ENCODE measurements around the gene KIFBP.

KIFBP gene

GRCh38 chr10:69056536-69057260 is 68.1 kb downstream of the KIFBP start:
- H3K27ac ChIP-seq: no peak overlapping the region
- CTCF ChIA-PET: interaction anchor here (0.7 to 1.0 kb wide), 2 partner anchors 10 to 11 kb away, joined by 3 to 4 read pairs; no protein-coding TSS in a partner anchor
- POLR2A ChIA-PET (ENCODE audit: low non-redundant PET): no interaction called here
- DNase-seq (ENCODE audit: low spot score): no peak
- TF ChIP-seq CTCF (conservative IDR thresholded peaks at IDR 0.05; ENCODE audit: low read depth): no peak

- POLR2A ChIA-PET (ENCODE audit: low non-redundant PET): no interaction called here
- CTCF ChIA-PET: no interaction called here
- TF ChIP-seq CTCF (conservative IDR thresholded peaks at IDR 0.05; ENCODE audit: low read depth): no peak
- no peak overlapping the region for H3K27ac ChIP-seq
- no peak for DNase-seq (ENCODE audit: low spot score)
Observed at GRCh38 chr10:69057261-69057950, 68.8 kb downstream of the KIFBP start.

GRCh38 chr10:69057951-69058297 is 69.3 kb downstream of the KIFBP start:
- H3K27ac ChIP-seq: no peak overlapping the region
- TF ChIP-seq CTCF (conservative IDR thresholded peaks at IDR 0.05; ENCODE audit: low read depth): no peak
- CTCF ChIA-PET: no interaction called here
- POLR2A ChIA-PET (ENCODE audit: low non-redundant PET): no interaction called here
- DNase-seq (ENCODE audit: low spot score): no peak

- POLR2A ChIA-PET (ENCODE audit: low non-redundant PET): no interaction called here
- CTCF ChIA-PET: no interaction called here
Observed at GRCh38 chr10:69060127-69060798, 71.7 kb downstream of the KIFBP start.

GRCh38 chr10:69061305-69062161 is 72.9 kb downstream of the KIFBP start:
- DNase-seq (ENCODE audit: low spot score): peak; percentile 91
- CTCF ChIA-PET: interaction anchor here (0.6 to 0.7 kb wide), 2 partner anchors 38 to 60 kb away, joined by 4 to 6 read pairs; no protein-coding TSS in a partner anchor
- TF ChIP-seq CTCF (conservative IDR thresholded peaks at IDR 0.05; ENCODE audit: low read depth): no peak
- H3K27ac ChIP-seq: peak overlapping the region; percentile 96
- POLR2A ChIA-PET (ENCODE audit: low non-redundant PET): no interaction called here

More at GRCh38 chr10:69060127-69060798, 71.7 kb downstream of the KIFBP start:
- no peak for DNase-seq (ENCODE audit: low spot score)
- no peak for TF ChIP-seq CTCF (conservative IDR thresholded peaks at IDR 0.05; ENCODE audit: low read depth)
- H3K27ac ChIP-seq: no peak overlapping the region

- no peak for DNase-seq (ENCODE audit: low spot score)
- ChIA-PET POLR2A (ENCODE audit: low non-redundant PET) (no interaction called here), CTCF (interaction anchor here (0.5 to 1.0 kb wide), 4 partner anchors 17 to 579 kb away, joined by 3 read pairs; no protein-coding TSS in a partner anchor)
- TF ChIP-seq CTCF (conservative IDR thresholded peaks at IDR 0.05; ENCODE audit: low read depth): no peak
- H3K27ac ChIP-seq: no peak overlapping the region
Observed at GRCh38 chr10:69062901-69063300, 74.3 kb downstream of the KIFBP start.
